Measurements from ENCODE around the gene GSDMA. TPM values are rescaled to one million over a fixed set of nuclear protein-coding genes. Genes with fewer than 3 reads are reported as not detected.

GSDMA gene
- total and polyA plus RNA-seq, 10 of the 15 experiments (the other 5 are each of a cell fraction or from before 2014, with no cell fraction given): 0.04 to 0.11 TPM; not detected in 8

DNA sequence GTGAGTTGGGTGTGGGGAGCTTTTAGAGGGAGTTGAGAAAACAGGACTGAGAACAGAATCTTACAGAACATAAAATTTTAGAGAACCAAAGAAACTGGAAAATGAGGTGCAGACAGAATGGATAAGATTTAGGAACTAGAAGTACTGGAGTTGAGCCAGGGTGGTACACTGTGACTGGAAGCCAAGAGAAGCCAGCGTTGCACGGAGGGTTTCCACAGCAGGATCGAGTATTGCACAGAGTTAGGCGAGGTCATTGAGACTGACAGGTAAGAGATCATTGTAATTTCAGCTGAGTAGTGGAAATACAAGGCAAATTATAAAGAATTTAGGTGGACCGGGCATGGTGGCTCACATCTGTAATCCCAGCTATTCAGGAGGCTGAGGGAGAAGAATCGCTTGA is 6.6 kb downstream of the GSDMA start (continued):
- TF ChIP-seq, protein P1, sequence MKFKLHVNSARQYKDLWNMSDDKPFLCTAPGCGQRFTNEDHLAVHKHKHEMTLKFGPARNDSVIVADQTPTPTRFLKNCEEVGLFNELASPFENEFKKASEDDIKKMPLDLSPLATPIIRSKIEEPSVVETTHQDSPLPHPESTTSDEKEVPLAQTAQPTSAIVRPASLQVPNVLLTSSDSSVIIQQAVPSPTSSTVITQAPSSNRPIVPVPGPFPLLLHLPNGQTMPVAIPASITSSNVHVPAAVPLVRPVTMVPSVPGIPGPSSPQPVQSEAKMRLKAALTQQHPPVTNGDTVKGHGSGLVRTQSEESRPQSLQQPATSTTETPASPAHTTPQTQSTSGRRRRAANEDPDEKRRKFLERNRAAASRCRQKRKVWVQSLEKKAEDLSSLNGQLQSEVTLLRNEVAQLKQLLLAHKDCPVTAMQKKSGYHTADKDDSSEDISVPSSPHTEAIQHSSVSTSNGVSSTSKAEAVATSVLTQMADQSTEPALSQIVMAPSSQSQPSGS (IDR thresholded peaks at IDR 0.05; ENCODE audit: low read length): no peak
- TF ChIP-seq, protein P2, sequence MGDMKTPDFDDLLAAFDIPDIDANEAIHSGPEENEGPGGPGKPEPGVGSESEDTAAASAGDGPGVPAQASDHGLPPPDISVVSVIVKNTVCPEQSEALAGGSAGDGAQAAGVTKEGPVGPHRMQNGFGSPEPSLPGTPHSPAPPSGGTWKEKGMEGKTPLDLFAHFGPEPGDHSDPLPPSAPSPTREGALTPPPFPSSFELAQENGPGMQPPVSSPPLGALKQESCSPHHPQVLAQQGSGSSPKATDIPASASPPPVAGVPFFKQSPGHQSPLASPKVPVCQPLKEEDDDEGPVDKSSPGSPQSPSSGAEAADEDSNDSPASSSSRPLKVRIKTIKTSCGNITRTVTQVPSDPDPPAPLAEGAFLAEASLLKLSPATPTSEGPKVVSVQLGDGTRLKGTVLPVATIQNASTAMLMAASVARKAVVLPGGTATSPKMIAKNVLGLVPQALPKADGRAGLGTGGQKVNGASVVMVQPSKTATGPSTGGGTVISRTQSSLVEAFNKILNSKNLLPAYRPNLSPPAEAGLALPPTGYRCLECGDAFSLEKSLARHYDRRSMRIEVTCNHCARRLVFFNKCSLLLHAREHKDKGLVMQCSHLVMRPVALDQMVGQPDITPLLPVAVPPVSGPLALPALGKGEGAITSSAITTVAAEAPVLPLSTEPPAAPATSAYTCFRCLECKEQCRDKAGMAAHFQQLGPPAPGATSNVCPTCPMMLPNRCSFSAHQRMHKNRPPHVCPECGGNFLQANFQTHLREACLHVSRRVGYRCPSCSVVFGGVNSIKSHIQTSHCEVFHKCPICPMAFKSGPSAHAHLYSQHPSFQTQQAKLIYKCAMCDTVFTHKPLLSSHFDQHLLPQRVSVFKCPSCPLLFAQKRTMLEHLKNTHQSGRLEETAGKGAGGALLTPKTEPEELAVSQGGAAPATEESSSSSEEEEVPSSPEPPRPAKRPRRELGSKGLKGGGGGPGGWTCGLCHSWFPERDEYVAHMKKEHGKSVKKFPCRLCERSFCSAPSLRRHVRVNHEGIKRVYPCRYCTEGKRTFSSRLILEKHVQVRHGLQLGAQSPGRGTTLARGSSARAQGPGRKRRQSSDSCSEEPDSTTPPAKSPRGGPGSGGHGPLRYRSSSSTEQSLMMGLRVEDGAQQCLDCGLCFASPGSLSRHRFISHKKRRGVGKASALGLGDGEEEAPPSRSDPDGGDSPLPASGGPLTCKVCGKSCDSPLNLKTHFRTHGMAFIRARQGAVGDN (IDR thresholded peaks at IDR 0.05): no peak

DNA sequence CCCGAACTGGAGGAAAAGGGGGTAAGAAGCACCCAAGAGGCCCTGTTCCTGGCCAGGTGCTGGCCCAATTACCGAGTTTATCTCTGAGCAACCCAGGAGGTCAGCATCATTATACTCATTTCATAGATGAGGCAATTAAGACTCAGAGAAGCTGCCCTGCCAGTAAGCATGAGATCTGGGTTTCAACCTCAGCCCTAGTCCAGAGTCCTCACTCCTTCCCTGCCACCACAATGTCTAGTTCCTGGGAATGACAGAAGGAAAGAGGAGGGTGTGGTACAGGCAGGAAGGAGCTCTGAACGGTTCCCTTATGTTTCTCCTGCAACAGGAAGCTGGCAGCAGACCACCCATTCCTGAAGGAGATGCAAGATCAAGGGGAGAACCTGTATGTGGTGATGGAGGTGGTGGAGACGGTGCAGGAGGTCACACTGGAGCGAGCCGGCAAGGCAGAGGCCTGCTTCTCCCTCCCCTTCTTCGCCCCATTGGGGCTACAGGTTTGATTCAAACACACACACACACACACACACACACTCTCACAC is 7.4 kb downstream of the GSDMA start:
- FAIRE-seq (no peak), DNase-seq (ENCODE audit: low read depth, low spot score) (no peak), ATAC-seq (no peak)
- ChIA-PET RAD21 (ENCODE audit: unreplicated experiment) (no interaction called here), POLR2A (no interaction called here), CTCF (interaction anchor here (2.0 kb wide), 1 partner anchor 10 kb away, joined by 9 read pairs; the partner anchor contains the start of gene PSMD3), SMC1A (ENCODE audit: uncharacterized antibody, unreplicated experiment) (no interaction called here)
- H3K36me3 ChIP-seq (ENCODE audit: control insufficient read depth in 2 of 2, insufficient read depth in 2 of 2, low read length in 1 of 2): no peaks in the 10 kb centered on the region
- no peaks in the 10 kb centered on the region for H3K9me3 ChIP-seq (replicated peaks; ENCODE audit: control insufficient read depth, insufficient read depth, low read length)
- no peaks in the 10 kb centered on the region for H3K4me1 ChIP-seq (ENCODE audit: control insufficient read depth, insufficient read depth, low read length)
- H3K27ac ChIP-seq (ENCODE audit: control insufficient read depth, insufficient read depth): no peak overlapping the region
- H3K27me3 ChIP-seq (replicated peaks in 1 of 2; ENCODE audit: control insufficient read depth in 2 of 2, insufficient read depth in 2 of 2, low read length in 1 of 2): peaks cover 0 to 4% of the 10 kb centered on the region in 2 experiments; a peak in 2 of 4 replicates
- BruUV-seq (replicated peaks): no TSS peak
- 8% methylated on average over 7 of the region's 7 CpGs for WGBS (ENCODE audit: insufficient coverage, insufficient replicate concordance, low lambda C conversion rate, missing lambda C conversion rate)
- no peaks in the 10 kb centered on the region for H3K79me2 ChIP-seq (ENCODE audit: control insufficient read depth, insufficient read depth, low read length)
- in situ Hi-C loops (cut with MboI) (no loop called here), intact Hi-C loops (cut with micrococcal nuclease; ENCODE audit: unreplicated experiment) (no loop called here)
- no peak overlapping the region for H2AFZ ChIP-seq (ENCODE audit: control insufficient read depth, low read depth, low read length)
- H3K9ac ChIP-seq (ENCODE audit: control insufficient read depth, insufficient read depth, low read length): no peak overlapping the region
- H3K4me2 ChIP-seq (ENCODE audit: control insufficient read depth, insufficient read depth): no peak overlapping the region
- no peaks in the 10 kb centered on the region for H4K20me1 ChIP-seq (ENCODE audit: control insufficient read depth, insufficient read depth)
- no peak overlapping the region for H3K4me3 ChIP-seq
- TF ChIP-seq, protein P3, sequence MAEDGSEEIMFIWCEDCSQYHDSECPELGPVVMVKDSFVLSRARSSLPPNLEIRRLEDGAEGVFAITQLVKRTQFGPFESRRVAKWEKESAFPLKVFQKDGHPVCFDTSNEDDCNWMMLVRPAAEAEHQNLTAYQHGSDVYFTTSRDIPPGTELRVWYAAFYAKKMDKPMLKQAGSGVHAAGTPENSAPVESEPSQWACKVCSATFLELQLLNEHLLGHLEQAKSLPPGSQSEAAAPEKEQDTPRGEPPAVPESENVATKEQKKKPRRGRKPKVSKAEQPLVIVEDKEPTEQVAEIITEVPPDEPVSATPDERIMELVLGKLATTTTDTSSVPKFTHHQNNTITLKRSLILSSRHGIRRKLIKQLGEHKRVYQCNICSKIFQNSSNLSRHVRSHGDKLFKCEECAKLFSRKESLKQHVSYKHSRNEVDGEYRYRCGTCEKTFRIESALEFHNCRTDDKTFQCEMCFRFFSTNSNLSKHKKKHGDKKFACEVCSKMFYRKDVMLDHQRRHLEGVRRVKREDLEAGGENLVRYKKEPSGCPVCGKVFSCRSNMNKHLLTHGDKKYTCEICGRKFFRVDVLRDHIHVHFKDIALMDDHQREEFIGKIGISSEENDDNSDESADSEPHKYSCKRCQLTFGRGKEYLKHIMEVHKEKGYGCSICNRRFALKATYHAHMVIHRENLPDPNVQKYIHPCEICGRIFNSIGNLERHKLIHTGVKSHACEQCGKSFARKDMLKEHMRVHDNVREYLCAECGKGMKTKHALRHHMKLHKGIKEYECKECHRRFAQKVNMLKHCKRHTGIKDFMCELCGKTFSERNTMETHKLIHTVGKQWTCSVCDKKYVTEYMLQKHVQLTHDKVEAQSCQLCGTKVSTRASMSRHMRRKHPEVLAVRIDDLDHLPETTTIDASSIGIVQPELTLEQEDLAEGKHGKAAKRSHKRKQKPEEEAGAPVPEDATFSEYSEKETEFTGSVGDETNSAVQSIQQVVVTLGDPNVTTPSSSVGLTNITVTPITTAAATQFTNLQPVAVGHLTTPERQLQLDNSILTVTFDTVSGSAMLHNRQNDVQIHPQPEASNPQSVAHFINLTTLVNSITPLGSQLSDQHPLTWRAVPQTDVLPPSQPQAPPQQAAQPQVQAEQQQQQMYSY (CRISPR knock-in tag; IDR thresholded peaks at IDR 0.05): no peak
- TF ChIP-seq CBX5 (IDR thresholded peaks at IDR 0.05; ENCODE audit: low read depth) (no peak), RUNX3 (IDR thresholded peaks at IDR 0.05; ENCODE audit: low read length) (no peak), TBL1XR1 (IDR thresholded peaks at IDR 0.05; ENCODE audit: low read depth, low read length) (no peak), HDGF (IDR thresholded peaks at IDR 0.05) (no peak), ATF7 (IDR thresholded peaks at IDR 0.05; ENCODE audit: low read depth) (no peak), NFYB (IDR thresholded peaks at IDR 0.05; ENCODE audit: insufficient read depth, low read depth, low read length) (no peak), FOXK2 (IDR thresholded peaks at IDR 0.05) (no peak), YBX1 (IDR thresholded peaks at IDR 0.05) (no peak), RAD21 (IDR thresholded peaks at IDR 0.05; ENCODE audit: insufficient read depth, low read depth, low read length) (no peak), CREM (IDR thresholded peaks at IDR 0.05; ENCODE audit: low read depth) (no peak)
- TF ChIP-seq, protein P4, sequence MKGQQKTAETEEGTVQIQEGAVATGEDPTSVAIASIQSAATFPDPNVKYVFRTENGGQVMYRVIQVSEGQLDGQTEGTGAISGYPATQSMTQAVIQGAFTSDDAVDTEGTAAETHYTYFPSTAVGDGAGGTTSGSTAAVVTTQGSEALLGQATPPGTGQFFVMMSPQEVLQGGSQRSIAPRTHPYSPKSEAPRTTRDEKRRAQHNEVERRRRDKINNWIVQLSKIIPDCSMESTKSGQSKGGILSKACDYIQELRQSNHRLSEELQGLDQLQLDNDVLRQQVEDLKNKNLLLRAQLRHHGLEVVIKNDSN (IDR thresholded peaks at IDR 0.05; ENCODE audit: borderline replicate concordance, extremely low read length, insufficient read depth, low read depth, low read length): no peak

Data from GM12878 (cell line).